ENCODE data around the gene IYD. TPM values are rescaled to one million over a fixed set of nuclear protein-coding genes. Genes with fewer than 3 reads are reported as not detected.

Gene IYD
- total RNA-seq, 2 experiments from 2014 or later: not detected

DNA sequence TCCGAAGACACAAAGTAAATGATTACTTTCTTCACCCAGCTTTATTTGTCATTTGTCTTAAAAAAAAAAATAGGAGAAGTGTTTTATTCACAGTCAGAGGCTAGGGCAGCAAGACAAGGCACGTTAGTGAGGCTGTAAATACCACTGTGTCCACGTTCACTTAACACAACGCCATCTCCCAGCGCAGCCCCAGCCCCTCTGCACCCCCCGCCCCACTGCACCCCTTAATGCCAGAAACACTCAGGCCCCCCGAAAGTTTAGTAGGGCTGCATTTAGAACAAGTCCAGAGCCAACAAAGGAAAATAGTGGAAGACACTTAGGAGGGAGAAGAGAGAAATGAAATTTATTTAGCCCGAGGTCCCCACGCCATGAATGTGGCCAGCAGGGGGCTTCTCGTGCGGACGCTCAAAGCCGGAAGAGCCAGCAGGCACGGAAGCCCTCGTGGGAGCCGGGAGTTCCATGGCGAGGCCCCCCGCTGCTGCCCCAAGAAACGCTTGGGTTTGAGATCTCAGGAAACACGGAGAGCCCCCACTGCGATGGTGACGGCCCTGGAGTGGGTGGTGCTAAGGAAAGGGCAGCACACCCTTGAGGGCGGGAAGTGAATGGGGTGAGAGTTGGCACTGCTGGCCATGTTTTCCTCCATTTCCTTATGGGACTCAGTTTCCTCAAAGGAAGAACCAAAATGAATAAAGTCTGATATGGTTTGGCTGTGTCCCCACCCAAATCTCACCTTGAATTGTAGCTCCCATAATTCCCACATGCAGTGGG, 50.2 kb downstream of the IYD start:
- Histone ChIP-seq H3K36me3 (ENCODE audit: insufficient read depth, low read length) (no peaks in the 10 kb centered on the region), H3K27ac (ENCODE audit: low read depth, low read length, poor library complexity, severe bottlenecking) (peak overlapping the region; percentile 9), H3K4me2 (ENCODE audit: low read length) (peak overlapping the region; percentile 54), H3K9me3 (ENCODE audit: low read length) (peaks cover 13% of the 10 kb centered on the region; the same call in 1 of the 2 replicates), H3K4me3 (ENCODE audit: low read depth, low read length, poor library complexity, severe bottlenecking) (peak overlapping the region; percentile 3), H3K9me2 (ENCODE audit: insufficient read depth, low read length) (no peaks in the 10 kb centered on the region), H2AFZ (ENCODE audit: low read length) (peak overlapping the region; percentile 85; the same call in 1 of the 2 replicates), H3K4me1 (ENCODE audit: insufficient read depth, low read length, poor library complexity, severe bottlenecking) (peaks cover 14% of the 10 kb centered on the region), H4K20me1 (ENCODE audit: insufficient read depth, low read length) (no peaks in the 10 kb centered on the region), H3K79me2 (ENCODE audit: insufficient read depth, low read depth, low read length) (no peaks in the 10 kb centered on the region)
- ChIA-PET POLR2A (interaction anchor here (0.7 to 3.4 kb wide), 5 partner anchors 9 to 397 kb away, joined by 3 to 13 read pairs (median 4); no protein-coding TSS in a partner anchor), CTCF (ENCODE audit: unreplicated experiment) (interaction anchor here (0.6 to 1.8 kb wide), 8 partner anchors 9 to 396 kb away, joined by 3 to 8 read pairs (median 4); no protein-coding TSS in a partner anchor)
- no TSS peak for BruUV-seq (replicated peaks)
- TF ChIP-seq, protein P1, sequence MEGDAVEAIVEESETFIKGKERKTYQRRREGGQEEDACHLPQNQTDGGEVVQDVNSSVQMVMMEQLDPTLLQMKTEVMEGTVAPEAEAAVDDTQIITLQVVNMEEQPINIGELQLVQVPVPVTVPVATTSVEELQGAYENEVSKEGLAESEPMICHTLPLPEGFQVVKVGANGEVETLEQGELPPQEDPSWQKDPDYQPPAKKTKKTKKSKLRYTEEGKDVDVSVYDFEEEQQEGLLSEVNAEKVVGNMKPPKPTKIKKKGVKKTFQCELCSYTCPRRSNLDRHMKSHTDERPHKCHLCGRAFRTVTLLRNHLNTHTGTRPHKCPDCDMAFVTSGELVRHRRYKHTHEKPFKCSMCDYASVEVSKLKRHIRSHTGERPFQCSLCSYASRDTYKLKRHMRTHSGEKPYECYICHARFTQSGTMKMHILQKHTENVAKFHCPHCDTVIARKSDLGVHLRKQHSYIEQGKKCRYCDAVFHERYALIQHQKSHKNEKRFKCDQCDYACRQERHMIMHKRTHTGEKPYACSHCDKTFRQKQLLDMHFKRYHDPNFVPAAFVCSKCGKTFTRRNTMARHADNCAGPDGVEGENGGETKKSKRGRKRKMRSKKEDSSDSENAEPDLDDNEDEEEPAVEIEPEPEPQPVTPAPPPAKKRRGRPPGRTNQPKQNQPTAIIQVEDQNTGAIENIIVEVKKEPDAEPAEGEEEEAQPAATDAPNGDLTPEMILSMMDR (conservative IDR thresholded peaks at IDR 0.05; ENCODE audit: low read length): peak; percentile 73
- no peak for TF ChIP-seq EZH2phosphoT487 (IDR thresholded peaks at IDR 0.05; ENCODE audit: borderline replicate concordance, low read depth, low read length)
- intact Hi-C loops (cut with micrococcal nuclease; ENCODE audit: unreplicated experiment): loop anchor here (1.0 to 5.0 kb wide), 5 partner anchors 181 to 396 kb away; no protein-coding TSS in a partner anchor
- DNase-seq (ENCODE audit: low spot score): peak; percentile 47

DNA sequence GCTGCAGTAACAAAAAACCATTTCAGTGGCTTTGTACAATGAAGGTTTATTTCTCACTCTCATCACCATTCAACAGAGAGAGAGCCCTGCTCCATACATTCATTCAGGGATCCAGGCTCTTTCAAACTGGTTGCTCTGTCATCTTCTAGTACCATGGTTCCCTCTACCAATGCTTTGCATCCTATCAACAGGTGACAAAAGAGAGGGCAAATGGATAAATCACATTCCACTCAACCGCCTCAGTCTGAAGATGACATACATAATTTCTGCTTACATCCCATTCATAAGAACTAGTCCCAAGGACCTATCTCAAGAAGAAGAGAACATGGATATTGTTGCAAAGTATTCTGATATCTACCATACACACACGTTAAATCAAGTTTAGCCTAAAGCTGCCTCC, 51.6 kb downstream of the IYD start:
- no TSS peak for BruUV-seq (replicated peaks)
- TF ChIP-seq, protein P1 (conservative IDR thresholded peaks at IDR 0.05; ENCODE audit: low read length): no peak
- POLR2A ChIA-PET: interaction anchor here (0.6 to 3.4 kb wide), 4 partner anchors 7 to 908 kb away, joined by 3 to 13 read pairs (median 3); no protein-coding TSS in a partner anchor

More for the DNA sequence above, 51.6 kb downstream of the IYD start:
- peaks cover 14% of the 10 kb centered on the region for H3K4me1 ChIP-seq (ENCODE audit: insufficient read depth, low read length, poor library complexity, severe bottlenecking)
- CTCF ChIA-PET (ENCODE audit: unreplicated experiment): interaction anchor here (1.6 kb wide), 1 partner anchor 10 kb away, joined by 3 read pairs; no protein-coding TSS in a partner anchor
- no peaks in the 10 kb centered on the region for H3K9me2 ChIP-seq (ENCODE audit: insufficient read depth, low read length)
- no peaks in the 10 kb centered on the region for H3K36me3 ChIP-seq (ENCODE audit: insufficient read depth, low read length)
- H2AFZ ChIP-seq (ENCODE audit: low read length): no peak overlapping the region
- intact Hi-C loops (cut with micrococcal nuclease; ENCODE audit: unreplicated experiment): no loop called here
- peaks cover 13% of the 10 kb centered on the region; the same call in 1 of the 2 replicates for H3K9me3 ChIP-seq (ENCODE audit: low read length)
- H3K4me3 ChIP-seq (ENCODE audit: low read depth, low read length, poor library complexity, severe bottlenecking): no peak overlapping the region
- no peak for DNase-seq (ENCODE audit: low spot score)
- H3K79me2 ChIP-seq (ENCODE audit: insufficient read depth, low read depth, low read length): no peaks in the 10 kb centered on the region
- no peaks in the 10 kb centered on the region for H4K20me1 ChIP-seq (ENCODE audit: insufficient read depth, low read length)
- no peak overlapping the region for H3K27ac ChIP-seq (ENCODE audit: low read depth, low read length, poor library complexity, severe bottlenecking)
- H3K4me2 ChIP-seq (ENCODE audit: low read length): no peak overlapping the region

Measured in OCI-LY7 (cell line).